ENCODE measurements around the gene RGS3.
A peak's percentile ranks its signal among the peaks of the same experiment; 100 is the strongest.

Gene RGS3

GRCh38 chr9:113514061-113514460 lies 50.5 kb downstream of the RGS3 start:
- no peak for DNase-seq

- DNase-seq = no peak
These were observed 51.2 kb downstream of the RGS3 start for GRCh38 chr9:113514748-113515147.

- DNase-seq = no peak
These were observed 52.3 kb downstream of the RGS3 start for GRCh38 chr9:113515862-113516261.

- peak; percentile 50 to 55 for DNase-seq
These were observed 53.5 kb downstream of the RGS3 start for GRCh38 chr9:113516840-113517577.

- DNase-seq = no peak
These were observed 56.0 kb downstream of the RGS3 start for GRCh38 chr9:113519426-113520108.

DNA sequence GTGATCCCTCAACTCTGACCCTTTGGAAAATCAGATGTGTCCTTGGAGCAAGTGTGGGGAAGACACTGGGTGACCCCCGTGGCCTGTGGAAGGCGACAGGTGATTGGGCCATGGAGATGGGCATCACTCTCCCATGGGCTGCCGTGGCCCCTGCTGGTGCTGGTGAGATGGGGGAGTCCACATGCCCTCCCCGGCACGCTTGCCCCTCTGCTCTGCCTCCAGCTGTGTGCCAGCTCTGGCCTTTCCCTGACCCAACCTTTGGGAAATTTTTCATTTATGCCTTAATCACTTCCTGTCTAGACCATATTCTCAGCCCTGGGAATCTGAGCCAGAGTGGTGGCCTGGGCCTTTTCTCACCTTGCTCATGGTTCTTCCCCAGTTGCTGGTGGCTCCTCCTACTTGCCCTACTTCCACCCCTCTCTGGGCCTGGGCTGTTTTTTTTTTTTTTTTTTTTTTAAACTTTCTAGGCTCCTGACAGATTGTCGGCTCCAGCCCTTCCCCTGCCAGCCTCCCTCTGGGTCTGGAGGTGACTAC lies 56.6 kb downstream of the RGS3 start:
- peak; percentile 41 to 44 for DNase-seq

DNA sequence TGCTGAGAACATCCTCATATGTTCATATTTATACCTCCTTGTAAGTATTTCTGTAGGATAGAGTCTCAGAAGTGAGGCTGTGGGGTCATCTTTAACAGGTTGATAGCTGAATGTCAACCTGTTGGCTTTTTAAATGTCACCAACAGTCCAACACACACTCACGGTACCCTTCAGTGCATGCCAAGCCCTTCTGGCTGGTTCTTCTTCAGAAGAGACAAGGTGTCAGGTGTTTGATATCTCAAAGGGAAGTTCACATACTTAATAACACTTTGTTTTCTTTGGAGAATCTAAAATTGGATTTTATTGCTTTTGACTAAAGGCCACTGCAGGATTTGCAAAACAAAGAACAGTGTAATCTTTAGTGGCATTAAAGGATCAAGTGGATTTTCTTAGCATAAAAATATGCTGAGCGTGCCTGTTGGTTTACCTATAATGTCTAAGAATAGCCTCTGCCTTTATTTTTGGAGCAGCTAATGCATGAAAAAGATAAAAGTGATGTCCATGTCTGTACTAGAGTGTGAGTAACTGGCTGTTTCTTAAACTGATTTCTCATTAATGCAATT lies 58.2 kb downstream of the RGS3 start:
- DNase-seq = no peak

- DNase-seq = no peak
These were observed 58.9 kb downstream of the RGS3 start for GRCh38 chr9:113522419-113522818.

DNA sequence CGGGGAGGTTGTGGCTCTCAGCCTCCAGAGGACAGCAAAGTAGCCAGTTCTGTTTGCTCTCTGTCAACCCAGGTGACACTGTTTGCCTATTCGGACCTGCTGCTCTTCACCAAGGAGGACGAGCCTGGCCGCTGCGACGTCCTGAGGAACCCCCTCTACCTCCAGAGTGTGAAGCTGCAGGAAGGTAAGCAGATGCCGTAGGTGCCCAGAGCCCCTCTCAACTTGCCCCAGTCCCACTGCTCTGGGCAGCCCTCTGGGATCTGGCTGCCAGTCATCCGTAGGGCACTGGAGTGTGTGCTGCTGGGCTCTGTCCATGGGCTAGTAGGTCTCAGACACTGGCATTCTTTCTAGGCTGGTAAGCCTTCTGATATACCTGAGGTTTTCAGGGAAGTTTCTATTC lies 59.3 kb downstream of the RGS3 start:
- DNase-seq = no peak

GRCh38 chr9:113523421-113524141 lies 60.1 kb downstream of the RGS3 start:
- peak; percentile 53 to 56 for DNase-seq

DNA sequence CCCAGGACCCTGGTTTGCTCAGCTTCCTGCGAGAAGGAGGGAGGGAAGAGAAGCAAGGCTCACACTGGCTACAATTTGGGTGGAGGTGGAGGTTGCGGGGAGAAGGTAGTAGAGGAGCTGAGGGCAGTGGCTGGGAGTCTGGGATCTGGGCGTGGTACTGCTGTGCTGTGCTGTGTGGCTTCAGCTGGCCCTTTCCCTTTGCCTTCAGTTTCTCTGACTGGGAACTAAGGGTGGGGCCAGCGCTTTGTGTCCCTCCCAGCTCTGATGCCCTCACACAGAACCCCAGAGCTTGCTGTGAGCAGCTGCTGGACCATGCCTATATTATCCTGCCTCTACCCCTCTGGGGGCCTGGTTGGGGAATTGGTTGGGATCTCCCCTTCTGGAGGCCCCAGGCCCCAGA lies 60.9 kb downstream of the RGS3 start:
- no peak for DNase-seq

GRCh38 chr9:113525205-113525604 lies 61.7 kb downstream of the RGS3 start:
- DNase-seq = no peak

DNA sequence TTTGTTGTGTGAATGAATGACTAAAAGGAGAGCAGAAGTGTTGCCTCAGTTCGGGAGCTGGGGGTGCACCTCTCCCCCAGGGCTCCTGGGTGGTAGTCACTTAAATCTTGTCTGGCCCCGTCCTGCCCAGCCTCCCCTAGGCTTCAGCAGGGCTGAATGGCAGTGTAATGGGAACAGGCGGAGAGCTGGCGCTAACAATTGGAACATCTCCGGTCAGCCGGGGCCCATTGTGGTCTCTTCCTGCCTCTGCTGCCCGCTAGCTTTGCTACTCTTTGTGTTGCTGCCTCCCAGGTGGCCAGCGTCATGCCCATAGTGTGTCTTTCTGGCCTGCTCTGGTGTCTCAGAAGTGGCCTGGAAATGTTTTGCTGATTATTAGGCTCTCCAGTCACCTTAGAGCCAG lies 62.3 kb downstream of the RGS3 start:
- no peak for DNase-seq

GRCh38 chr9:113526231-113526746 lies 62.8 kb downstream of the RGS3 start:
- no peak for DNase-seq

- DNase-seq = no peak
These were observed 63.3 kb downstream of the RGS3 start for GRCh38 chr9:113526841-113527240.

DNA sequence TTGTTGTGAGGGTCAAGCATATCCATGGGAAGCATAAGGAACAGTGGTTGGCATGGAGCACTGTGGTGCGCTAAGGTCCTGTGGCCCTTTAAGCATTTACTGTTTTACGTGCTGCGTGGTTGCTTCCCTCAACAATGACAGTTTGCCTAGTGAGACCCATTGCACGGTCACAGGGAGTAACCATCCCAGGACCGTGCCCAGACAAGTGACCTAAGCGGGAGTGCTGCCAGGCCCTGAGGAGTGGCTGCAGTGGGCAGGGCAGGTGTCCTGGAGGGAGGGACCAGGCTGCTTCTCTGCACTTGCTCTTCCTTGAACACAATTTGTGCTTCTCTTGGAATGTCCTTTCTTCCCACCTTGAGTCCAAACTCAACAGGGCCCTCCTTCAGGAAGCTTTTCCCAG lies 64.6 kb downstream of the RGS3 start:
- no peak for DNase-seq

- DNase-seq = no peak
These were observed 65.3 kb downstream of the RGS3 start for GRCh38 chr9:113528811-113529210.

- no peak for DNase-seq
These were observed 65.9 kb downstream of the RGS3 start for GRCh38 chr9:113529336-113530009.

DNA sequence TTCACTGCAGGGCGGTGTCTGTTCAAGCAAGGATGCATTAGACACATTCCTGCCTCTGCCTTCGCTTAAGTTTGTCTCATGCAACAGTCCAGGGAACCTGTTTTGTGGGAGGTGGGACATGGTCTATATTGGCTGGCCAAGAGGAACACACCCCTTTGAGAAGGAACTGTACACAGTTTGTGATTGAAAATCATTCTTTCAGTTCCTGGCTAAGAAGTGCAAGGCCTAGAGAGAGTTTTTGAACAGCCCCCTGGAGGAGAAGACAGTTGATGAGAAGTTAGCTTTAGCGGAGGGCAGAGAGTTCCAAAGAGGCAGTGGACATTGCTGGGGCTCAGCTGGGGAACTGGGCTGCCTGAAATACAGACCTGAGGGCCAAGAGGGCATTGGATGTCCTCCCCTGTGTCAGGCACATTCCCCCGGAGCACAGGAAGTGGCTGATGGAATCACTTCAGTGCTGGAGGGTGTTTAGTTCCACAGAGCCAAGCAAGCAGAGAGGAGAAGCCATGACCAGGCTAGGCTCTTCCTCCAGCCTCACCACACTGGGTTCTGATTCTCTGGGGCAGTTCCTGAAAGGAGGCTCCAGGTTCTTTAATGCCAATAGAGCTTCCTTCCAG lies 66.6 kb downstream of the RGS3 start:
- no peak for DNase-seq

- no peak for DNase-seq
These were observed 67.4 kb downstream of the RGS3 start for GRCh38 chr9:113530942-113531341.

- no peak for DNase-seq
These were observed 68.6 kb downstream of the RGS3 start for GRCh38 chr9:113531919-113532808.
